RWPE2 (cell line): ENCODE measurements around the gene C4orf33.

Experiments used
- ATAC-seq: fragments of 200-7000 bp; cut with Tn5 transposase; 3 replicates; pipeline ENCODE4 v1.9.1; 2021; ENCODE audit warnings: low read depth
- DNase-seq: peaks from one replicate; pipeline ENCODE4 v3.0.0-alpha.2; 2020; ENCODE audit warnings: low spot score
- H3K27ac ChIP-seq: fragments of 450-650 bp; 2 replicates; pipeline ENCODE4 v1.5.1; 2017; ENCODE audit warnings: mild to moderate bottlenecking; ENCODE audit not compliant: poor library complexity, severe bottlenecking
- H3K27me3 ChIP-seq: fragments of 250-450 bp; sonication (Bioruptor Pico); 2 replicates; pipeline ENCODE4 v1.5.1; 2021; ENCODE audit warnings: mild to moderate bottlenecking, moderate library complexity; ENCODE audit not compliant: insufficient read depth, poor library complexity, severe bottlenecking
- H3K36me3 ChIP-seq: fragments of 250-450 bp; sonication (Bioruptor Pico); 2 replicates; pipeline ENCODE4 v1.5.1; 2020; ENCODE audit warnings: low read depth, mild to moderate bottlenecking, moderate library complexity
- H3K4me1 ChIP-seq: fragments of 250-450 bp; sonication (Bioruptor Pico); 2 replicates; pipeline ENCODE4 v1.5.1; 2021; ENCODE audit warnings: mild to moderate bottlenecking, moderate library complexity; ENCODE audit not compliant: insufficient read depth, poor library complexity, severe bottlenecking
- H3K4me3 ChIP-seq: fragments of 250-450 bp; sonication (Bioruptor Pico); 2 replicates; pipeline ENCODE4 v1.5.1; 2021; ENCODE audit warnings: mild to moderate bottlenecking, moderate library complexity; ENCODE audit not compliant: severe bottlenecking
- H3K9me3 ChIP-seq: fragments of 250-450 bp; sonication (Bioruptor Pico); 2 replicates; pipeline ENCODE4 v1.5.1; 2021; ENCODE audit warnings: mild to moderate bottlenecking, moderate library complexity; ENCODE audit not compliant: severe bottlenecking
- CTCF ChIP-seq: fragments of 450-650 bp; IDR thresholded peaks from one replicate; pipeline ENCODE4 v1.5.1; 2017; ENCODE audit warnings: mild to moderate bottlenecking, moderate library complexity; ENCODE audit not compliant: poor library complexity, severe bottlenecking

C4orf33 gene

GRCh38 chr4:129109965-129110824, 14.2 kb downstream of the C4orf33 start:
- peaks cover 6% of the 10 kb centered on the region; the same call in 1 of the 2 replicates for H3K36me3 ChIP-seq
- H3K9me3 ChIP-seq: no peaks in the 10 kb centered on the region
- no peaks in the 10 kb centered on the region for H3K27me3 ChIP-seq
- no peak overlapping the region for H3K4me3 ChIP-seq
- DNase-seq: no peak
- no peak overlapping the region for H3K27ac ChIP-seq
- ATAC-seq: no peak
- TF ChIP-seq CTCF: no peak
- no peaks in the 10 kb centered on the region for H3K4me1 ChIP-seq

GRCh38 chr4:129110931-129111330, 15.0 kb downstream of the C4orf33 start:
- H3K27me3 ChIP-seq: no peaks in the 10 kb centered on the region
- H3K9me3 ChIP-seq: no peaks in the 10 kb centered on the region
- DNase-seq (no peak), ATAC-seq (no peak)
- H3K27ac ChIP-seq: no peak overlapping the region
- H3K4me3 ChIP-seq: no peak overlapping the region
- H3K36me3 ChIP-seq: peaks cover 6% of the 10 kb centered on the region; the same call in 1 of the 2 replicates
- H3K4me1 ChIP-seq: no peaks in the 10 kb centered on the region
- TF ChIP-seq CTCF: no peak

GRCh38 chr4:129111919-129112318, 16.0 kb downstream of the C4orf33 start:
- H3K27ac ChIP-seq: no peak overlapping the region
- H3K9me3 ChIP-seq: no peaks in the 10 kb centered on the region
- DNase-seq: no peak
- no peaks in the 10 kb centered on the region for H3K27me3 ChIP-seq
- no peak for TF ChIP-seq CTCF
- no peak for ATAC-seq
- H3K36me3 ChIP-seq: peaks cover 6% of the 10 kb centered on the region; the same call in 1 of the 2 replicates
- no peak overlapping the region for H3K4me3 ChIP-seq
- no peaks in the 10 kb centered on the region for H3K4me1 ChIP-seq

- no peak for TF ChIP-seq CTCF
- DNase-seq (no peak), ATAC-seq (no peak)
- H3K9me3 ChIP-seq: no peaks in the 10 kb centered on the region
- peaks cover 6% of the 10 kb centered on the region; the same call in 1 of the 2 replicates for H3K36me3 ChIP-seq
- H3K4me1 ChIP-seq: no peaks in the 10 kb centered on the region
- no peaks in the 10 kb centered on the region for H3K27me3 ChIP-seq
- no peak overlapping the region for H3K27ac ChIP-seq
- no peak overlapping the region for H3K4me3 ChIP-seq
Measured at GRCh38 chr4:129113434-129113833, 17.5 kb downstream of the C4orf33 start.

GRCh38 chr4:129113919-129114318, 18.0 kb downstream of the C4orf33 start:
- Histone ChIP-seq H3K4me3 (no peak overlapping the region), H3K9me3 (no peaks in the 10 kb centered on the region), H3K27ac (no peak overlapping the region), H3K36me3 (peaks cover 6% of the 10 kb centered on the region; the same call in 1 of the 2 replicates), H3K27me3 (no peaks in the 10 kb centered on the region), H3K4me1 (no peaks in the 10 kb centered on the region)
- ATAC-seq (no peak), DNase-seq (no peak)
- TF ChIP-seq CTCF: no peak
